Panc1 (cell line): ENCODE measurements around the gene HELT. TPM values are rescaled to one million over a fixed set of nuclear protein-coding genes. Genes with fewer than 3 reads are reported as not detected.
"Not testable (repeated sequence)": the region's sequence is repeated elsewhere in the genome, so short reads cannot be mapped to it uniquely, and the experiment has no call there.

Source experiments
- ATAC-seq: fragments of 200-7000 bp; cut with Tn5 transposase; 2 replicates; pipeline ENCODE4 v1.9.1; 2020; ENCODE audit warnings: mild to moderate bottlenecking, moderate library complexity
- BruUV-seq: library from RNA; stranded (reverse); fragments of 400-500 nt; replicated peaks from 2 replicates; lab custom pipeline; 2021; lab: Mats Ljungman, UMichigan
- CTCF ChIA-PET: fragments of 300-600 bp; sonication (Branson Sonifier 250); formaldehyde crosslinking; loops from one replicate; lab custom pipeline; 2022; ENCODE audit warnings: antibody characterized with exemption; lab: Charles Lee
- POLR2A ChIA-PET: fragments of 300-600 bp; sonication (Branson Sonifier 250); formaldehyde crosslinking; loops from one replicate; lab custom pipeline; 2022; ENCODE audit warnings: antibody characterized with exemption; lab: Charles Lee
- DNase-seq: peaks from one replicate; pipeline ENCODE4 v3.0.0-alpha.2; 2010; ENCODE audit warnings: low read depth, low spot score
- H3K27ac ChIP-seq: 2 replicates; pipeline ENCODE4 v1.5.1; 2011; ENCODE audit warnings: mild to moderate bottlenecking, low read length, inconsistent platforms
- H3K27me3 ChIP-seq: fragments of 200-500 bp; sonication (Bioruptor generic); 2 replicates; pipeline ENCODE4 v1.6.0; 2014; ENCODE audit warnings: low read length, inconsistent platforms; ENCODE audit not compliant: control insufficient read depth, insufficient read depth
- H3K36me3 ChIP-seq: fragments of 200-500 bp; sonication (Bioruptor generic); 2 replicates; pipeline ENCODE4 v1.5.1; 2014; ENCODE audit warnings: inconsistent platforms, mild to moderate bottlenecking, low read length, moderate library complexity; ENCODE audit not compliant: control insufficient read depth, insufficient read depth
- H3K4me1 ChIP-seq: 2 replicates; pipeline ENCODE4 v1.5.1; 2011; ENCODE audit warnings: inconsistent platforms, mild to moderate bottlenecking, low read length, moderate library complexity; ENCODE audit not compliant: control insufficient read depth, insufficient read depth
- H3K4me3 ChIP-seq, 2 experiments: 2 replicates each; pipeline ENCODE4 v1.5.1; 2011 to 2012; ENCODE audit warnings: low read depth in 2 of 2, low read length in 2 of 2, mild to moderate bottlenecking in 2 of 2, inconsistent platforms in 1 of 2, moderate library complexity in 1 of 2
- H3K9me3 ChIP-seq: fragments of 200-500 bp; sonication (Bioruptor generic); 2 replicates; pipeline ENCODE4 v1.5.1; 2014; ENCODE audit warnings: low read depth, mild to moderate bottlenecking, inconsistent platforms, low read length, moderate library complexity; ENCODE audit not compliant: control insufficient read depth, insufficient read depth
- POLR2AphosphoS5 ChIP-seq: IDR thresholded peaks from 2 replicates; pipeline ENCODE4 v1.6.1; 2012; ENCODE audit warnings: mild to moderate bottlenecking, low read depth, low read length, moderate library complexity
- SIN3A ChIP-seq: IDR thresholded peaks from 2 replicates; pipeline ENCODE4 v1.6.1; 2012; ENCODE audit warnings: low read depth, mild to moderate bottlenecking, low read length, moderate library complexity, borderline replicate concordance; ENCODE audit not compliant: insufficient read depth
- TCF7L2 ChIP-seq: IDR thresholded peaks from 2 replicates; pipeline ENCODE4 v1.6.1; 2011; ENCODE audit warnings: mild to moderate bottlenecking, low read depth, low read length, inconsistent platforms
- in situ Hi-C: cut with HindIII; loops from 2 replicates; pipeline ENCODE4 v1.10.0; 2016; ENCODE audit warnings: low sequenced_read_pairs, low pct_unique_long_range_greater_than_20kb
- intact Hi-C: fragments of 100-400 bp; cut with micrococcal nuclease; formaldehyde crosslinking; loops from one replicate; pipeline ENCODE4 v1.10.0; 2022; ENCODE audit not compliant: unreplicated experiment
- total RNA-seq: library from RNA; stranded (reverse); gene quantifications from one replicate; pipeline ENCODE4 v1.2.1, GENCODE V29; 2021; ENCODE audit not compliant: unreplicated experiment
- TF ChIP-seq, protein P1 (sequence below): fragments of 450-650 bp; IDR thresholded peaks from 2 replicates; pipeline ENCODE4 v1.5.1; 2017; ENCODE audit warnings: mild to moderate bottlenecking
- TF ChIP-seq, protein P2 (sequence below), 2 experiments: IDR thresholded peaks; 2 replicates each; pipeline ENCODE4 v1.6.1; 2011 to 2012; ENCODE audit warnings: low read depth in 2 of 2, control low read depth in 1 of 2, low read length in 1 of 2, mild to moderate bottlenecking in 1 of 2, moderate library complexity in 1 of 2; ENCODE audit not compliant: insufficient read depth in 1 of 2

The HELT gene
- total RNA-seq, 1 experiment from 2014 or later, result not detected

DNA sequence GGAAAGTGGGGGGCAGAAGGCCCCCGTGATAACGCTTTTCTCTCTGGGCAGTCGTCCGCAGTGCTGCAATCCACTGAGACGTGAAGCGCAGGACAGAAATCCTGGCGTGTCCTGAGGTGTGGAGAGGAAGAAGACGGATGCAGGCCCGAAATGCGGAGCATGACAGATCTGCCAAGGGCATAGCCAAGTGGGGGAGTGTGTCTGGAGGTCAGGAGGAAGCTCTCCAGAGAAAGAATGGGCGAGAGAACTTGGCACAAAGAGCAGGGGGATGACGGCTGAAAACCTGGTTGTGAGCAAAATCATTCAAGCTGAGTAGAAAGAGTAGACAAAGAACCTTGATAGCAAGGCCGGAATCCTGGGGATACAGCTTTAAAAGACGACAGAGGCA, 23.7 kb upstream of the HELT start:
- no peak for DNase-seq
- H3K9me3 ChIP-seq, result no peaks in the 10 kb centered on the region
- POLR2A ChIA-PET, result no interaction called here
- no peak overlapping the region for H3K27ac ChIP-seq
- in situ Hi-C loops (no loop called here), intact Hi-C loops (no loop called here)
- no TSS peak for BruUV-seq
- H3K36me3 ChIP-seq, result no peaks in the 10 kb centered on the region
- H3K27me3 ChIP-seq, result peaks cover 2% of the 10 kb centered on the region; the same call in 1 of the 2 replicates
- no peak for ATAC-seq
- H3K4me3 ChIP-seq, result no peak overlapping the region
- no peaks in the 10 kb centered on the region for H3K4me1 ChIP-seq
- CTCF ChIA-PET, result no interaction called here
- TF ChIP-seq, protein P1, sequence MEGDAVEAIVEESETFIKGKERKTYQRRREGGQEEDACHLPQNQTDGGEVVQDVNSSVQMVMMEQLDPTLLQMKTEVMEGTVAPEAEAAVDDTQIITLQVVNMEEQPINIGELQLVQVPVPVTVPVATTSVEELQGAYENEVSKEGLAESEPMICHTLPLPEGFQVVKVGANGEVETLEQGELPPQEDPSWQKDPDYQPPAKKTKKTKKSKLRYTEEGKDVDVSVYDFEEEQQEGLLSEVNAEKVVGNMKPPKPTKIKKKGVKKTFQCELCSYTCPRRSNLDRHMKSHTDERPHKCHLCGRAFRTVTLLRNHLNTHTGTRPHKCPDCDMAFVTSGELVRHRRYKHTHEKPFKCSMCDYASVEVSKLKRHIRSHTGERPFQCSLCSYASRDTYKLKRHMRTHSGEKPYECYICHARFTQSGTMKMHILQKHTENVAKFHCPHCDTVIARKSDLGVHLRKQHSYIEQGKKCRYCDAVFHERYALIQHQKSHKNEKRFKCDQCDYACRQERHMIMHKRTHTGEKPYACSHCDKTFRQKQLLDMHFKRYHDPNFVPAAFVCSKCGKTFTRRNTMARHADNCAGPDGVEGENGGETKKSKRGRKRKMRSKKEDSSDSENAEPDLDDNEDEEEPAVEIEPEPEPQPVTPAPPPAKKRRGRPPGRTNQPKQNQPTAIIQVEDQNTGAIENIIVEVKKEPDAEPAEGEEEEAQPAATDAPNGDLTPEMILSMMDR, result no peak
- no peak for TF ChIP-seq POLR2AphosphoS5

DNA sequence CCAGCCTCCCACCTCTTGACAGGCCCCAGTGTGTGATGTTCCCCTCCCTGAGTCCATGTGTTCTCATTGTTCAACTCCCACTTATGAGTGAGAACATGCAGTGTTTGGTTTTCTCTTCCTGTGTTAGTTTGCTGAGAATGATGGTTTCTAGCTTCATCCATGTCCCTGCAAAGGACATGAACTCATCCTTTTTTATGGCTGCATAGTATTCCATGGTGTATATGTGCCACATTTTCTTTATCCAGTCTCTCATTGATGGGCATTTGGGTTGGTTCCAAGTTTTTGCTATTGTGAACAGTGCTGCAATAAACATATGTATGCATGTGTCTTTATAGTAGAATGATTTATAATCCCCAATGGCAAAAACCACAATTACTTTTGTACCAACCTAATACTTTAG, 20.6 kb upstream of the HELT start:
- CTCF ChIA-PET, ATAC-seq, H3K27me3 ChIP-seq, in situ Hi-C loops, H3K36me3 ChIP-seq, intact Hi-C loops, H3K4me1 ChIP-seq, BruUV-seq, H3K27ac ChIP-seq, H3K9me3 ChIP-seq, DNase-seq, H3K4me3 ChIP-seq: not testable (repeated sequence)
- POLR2A ChIA-PET, result interaction anchor here (0.5 kb wide), 1 partner anchor 382 kb away, joined by 3 read pairs; no protein-coding TSS in a partner anchor

DNA sequence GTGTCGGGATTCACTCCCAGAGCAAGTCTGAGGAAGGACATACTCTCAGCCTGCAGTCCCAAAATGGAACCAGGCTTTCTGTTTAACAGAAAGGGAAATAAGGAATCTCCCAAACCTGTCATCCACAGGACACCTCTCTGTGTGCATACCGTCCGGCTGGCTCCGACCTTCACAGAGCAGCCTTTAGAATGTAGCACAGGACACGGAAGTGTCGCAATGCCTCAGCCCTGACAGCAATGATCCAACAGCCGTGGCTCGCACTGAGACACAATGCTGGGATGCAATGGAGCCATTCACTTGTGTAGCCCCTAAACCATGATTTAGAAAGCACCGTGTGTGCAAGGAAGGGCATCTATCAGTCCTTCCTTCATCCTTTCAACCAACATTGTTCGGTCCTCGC, 15.5 kb upstream of the HELT start:
- H3K4me1 ChIP-seq, result no peaks in the 10 kb centered on the region
- intact Hi-C loops (loop anchor here (10.0 kb wide), 1 partner anchor 258 kb away; no protein-coding TSS in a partner anchor), in situ Hi-C loops (no loop called here)
- no peaks in the 10 kb centered on the region for H3K27me3 ChIP-seq
- ATAC-seq (no peak), DNase-seq (no peak)
- ChIA-PET CTCF (interaction anchor here (0.5 kb wide), 1 partner anchor 66 kb away, joined by 7 read pairs; no protein-coding TSS in a partner anchor), POLR2A (no interaction called here)
- TF ChIP-seq TCF7L2 (no peak), POLR2AphosphoS5 (no peak), SIN3A (no peak)
- TF ChIP-seq, protein P2, sequence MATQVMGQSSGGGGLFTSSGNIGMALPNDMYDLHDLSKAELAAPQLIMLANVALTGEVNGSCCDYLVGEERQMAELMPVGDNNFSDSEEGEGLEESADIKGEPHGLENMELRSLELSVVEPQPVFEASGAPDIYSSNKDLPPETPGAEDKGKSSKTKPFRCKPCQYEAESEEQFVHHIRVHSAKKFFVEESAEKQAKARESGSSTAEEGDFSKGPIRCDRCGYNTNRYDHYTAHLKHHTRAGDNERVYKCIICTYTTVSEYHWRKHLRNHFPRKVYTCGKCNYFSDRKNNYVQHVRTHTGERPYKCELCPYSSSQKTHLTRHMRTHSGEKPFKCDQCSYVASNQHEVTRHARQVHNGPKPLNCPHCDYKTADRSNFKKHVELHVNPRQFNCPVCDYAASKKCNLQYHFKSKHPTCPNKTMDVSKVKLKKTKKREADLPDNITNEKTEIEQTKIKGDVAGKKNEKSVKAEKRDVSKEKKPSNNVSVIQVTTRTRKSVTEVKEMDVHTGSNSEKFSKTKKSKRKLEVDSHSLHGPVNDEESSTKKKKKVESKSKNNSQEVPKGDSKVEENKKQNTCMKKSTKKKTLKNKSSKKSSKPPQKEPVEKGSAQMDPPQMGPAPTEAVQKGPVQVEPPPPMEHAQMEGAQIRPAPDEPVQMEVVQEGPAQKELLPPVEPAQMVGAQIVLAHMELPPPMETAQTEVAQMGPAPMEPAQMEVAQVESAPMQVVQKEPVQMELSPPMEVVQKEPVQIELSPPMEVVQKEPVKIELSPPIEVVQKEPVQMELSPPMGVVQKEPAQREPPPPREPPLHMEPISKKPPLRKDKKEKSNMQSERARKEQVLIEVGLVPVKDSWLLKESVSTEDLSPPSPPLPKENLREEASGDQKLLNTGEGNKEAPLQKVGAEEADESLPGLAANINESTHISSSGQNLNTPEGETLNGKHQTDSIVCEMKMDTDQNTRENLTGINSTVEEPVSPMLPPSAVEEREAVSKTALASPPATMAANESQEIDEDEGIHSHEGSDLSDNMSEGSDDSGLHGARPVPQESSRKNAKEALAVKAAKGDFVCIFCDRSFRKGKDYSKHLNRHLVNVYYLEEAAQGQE (IDR thresholded peaks at IDR 0.05; ENCODE audit: insufficient read depth in 1 of 2, low read depth in 2 of 2, low read length in 1 of 2), result no peak
- TF ChIP-seq, protein P1, result no peak
- H3K4me3 ChIP-seq, result no peak overlapping the region
- BruUV-seq, result no TSS peak
- H3K27ac ChIP-seq, result no peak overlapping the region
- no peaks in the 10 kb centered on the region for H3K9me3 ChIP-seq
- H3K36me3 ChIP-seq, result no peaks in the 10 kb centered on the region
